Heart left ventricle (tissue), 16 donors: ENCODE data around the gene TMEM135. TPM values are rescaled to one million over a fixed set of nuclear protein-coding genes. Genes with fewer than 3 reads are reported as not detected.

Source experiments
- ATAC-seq, 4 donors: fragments of 200-7000 bp; cut with Tn5 transposase; one replicate each; pipeline ENCODE4 v1.9.1; 2020 to 2022; ENCODE audit warnings: moderate library complexity in 4 of 4, mild to moderate bottlenecking in 3 of 4, moderate number of reproducible peaks in 1 of 4
- DNase-seq, 5 donors: peaks; one replicate each; pipeline ENCODE4 v3.0.0-alpha.2; 2020
- H3K27ac ChIP-seq, 12 donors: fragments of 200-600 bp; sonication (generic) in 4 of 12; one replicate each; pipeline versions ENCODE4 v1.5.0 to v1.8.0; 2016 to 2022; ENCODE audit warnings: mild to moderate bottlenecking in 2 of 12
- H3K27me3 ChIP-seq, 9 donors: fragments of 200-600 bp; sonication (generic) in 2 of 9; one replicate each; pipeline versions ENCODE4 v1.5.1 to v1.8.0; 2016 to 2022; ENCODE audit warnings: mild to moderate bottlenecking in 3 of 9
- H3K36me3 ChIP-seq, 9 donors: fragments of 200-600 bp; sonication (generic) in 2 of 9; one replicate each; pipeline versions ENCODE4 v1.5.0 to v1.8.0; 2018 to 2022; ENCODE audit warnings: mild to moderate bottlenecking in 2 of 9
- H3K4me1 ChIP-seq, 12 donors: fragments of 200-600 bp; sonication (generic) in 4 of 12; one replicate each; pipeline versions ENCODE4 v1.5.0 to v1.8.0; 2016 to 2022; ENCODE audit warnings: mild to moderate bottlenecking in 3 of 12
- H3K4me3 ChIP-seq, 12 donors: fragments of 200-600 bp; sonication (generic) in 4 of 12; one replicate each; pipeline versions ENCODE4 v1.5.0 to v1.8.0; 2017 to 2022; ENCODE audit warnings: mild to moderate bottlenecking in 9 of 12, moderate library complexity in 4 of 12
- H3K9me3 ChIP-seq, 12 donors: fragments of 200-600 bp; sonication (generic) in 4 of 12; one replicate each; pipeline versions ENCODE4 v1.5.0 to v1.8.0; 2016 to 2022; ENCODE audit warnings: mild to moderate bottlenecking in 1 of 12
- POLR2A ChIP-seq, 2 donors: fragments of 450-650 bp; IDR thresholded peaks; one replicate each; pipeline ENCODE4 v1.6.1; 2017; ENCODE audit warnings: antibody characterized with exemption in 2 of 2, mild to moderate bottlenecking in 2 of 2, moderate library complexity in 2 of 2
- WGBS, 4 donors: extraction: QIAGEN DNeasy Blood & Tissue Kit in 2 of 4; methylation state at CpG; one replicate each; pipeline versions ENCODE4 v1.1.5 to v1.1.7; 2013 to 2018; 5-methylcytosine and 5-hydroxymethylcytosine counted together
- intact Hi-C, 10 donors: fragments of 100-400 bp; cut with DNase I; formaldehyde crosslinking; loops; one replicate each; pipeline versions ENCODE4 v1.11.1 to v1.14.2; 2022
- polyA plus RNA-seq, 2 donors: library from polyadenylated mRNA; stranded (reverse); fragments of 200-250 nt; gene quantifications; one replicate each; pipeline ENCODE4 v1.2.3, GENCODE V29; 2013
- total RNA-seq, 9 donors: library from RNA; depleted of rRNA in 2 of 9; stranded (reverse); fragments of >200 nt in 2 of 9; fragmentation: NEBNext Ultra II Directional in 3 of 9; extraction: Animal tissue kit (Norgen Biotek cat#: 25700) in 3 of 9; gene quantifications; one replicate each; pipeline versions ENCODE4 v1.1.0 to v1.2.4, GENCODE V29; 2016 to 2023
- TF ChIP-seq, protein P1 (sequence below), 12 donors: fragments of 200-600 bp; sonication (generic) in 4 of 12; IDR thresholded peaks; one replicate each; pipeline versions ENCODE4 v1.5.0 to v1.8.0; 2018 to 2022; ENCODE audit warnings: antibody characterized with exemption in 12 of 12, mild to moderate bottlenecking in 5 of 12
- donor health status: ischemic (EF 13 %, LVEDD 7.1; RV severe dilation, severe dysfunction).
- donor health status: healthy with polysubstance abuse.
- donor health status: DM: no; HTN: yes; CAD: no.
- donor health status: DM: no; HTN: no; CAD: no.
- donor health status: ischemic (EF 25% LVEDD 6.9; RV normal size, moderate dysfunction).
- donor health status: ischemic (EF 25% LVEDD 5.7; RV mildly dilated, moderate dysfunction).
- donor health status: healthy.
- donor health status: DM: yes; HTN: yes; CAD: no.
- donor health status: ischemic (EF 35%, LVEDD 5.7; RV mildly dilated, moderate dysfunction).
- donor health status: nonischemic (EF 11% LVEDD 7.7; RV severe dilation, severe dysfunction).
- donor health status: DM: yes; HTN: yes; CAD: no.
- donor health status: PGD.
- donor health status: ischemic (EF 29% LVEDD 5.4; RV normal size, mild dysfunction).
- donor health status: nonischemic (EF 23%, LVEDD 6.1; RV moderate dilation, normal function).

The TMEM135 gene
- total and polyA plus RNA-seq, 11 donors = 3.9 to 22.7 (median 14.7) TPM

DNA sequence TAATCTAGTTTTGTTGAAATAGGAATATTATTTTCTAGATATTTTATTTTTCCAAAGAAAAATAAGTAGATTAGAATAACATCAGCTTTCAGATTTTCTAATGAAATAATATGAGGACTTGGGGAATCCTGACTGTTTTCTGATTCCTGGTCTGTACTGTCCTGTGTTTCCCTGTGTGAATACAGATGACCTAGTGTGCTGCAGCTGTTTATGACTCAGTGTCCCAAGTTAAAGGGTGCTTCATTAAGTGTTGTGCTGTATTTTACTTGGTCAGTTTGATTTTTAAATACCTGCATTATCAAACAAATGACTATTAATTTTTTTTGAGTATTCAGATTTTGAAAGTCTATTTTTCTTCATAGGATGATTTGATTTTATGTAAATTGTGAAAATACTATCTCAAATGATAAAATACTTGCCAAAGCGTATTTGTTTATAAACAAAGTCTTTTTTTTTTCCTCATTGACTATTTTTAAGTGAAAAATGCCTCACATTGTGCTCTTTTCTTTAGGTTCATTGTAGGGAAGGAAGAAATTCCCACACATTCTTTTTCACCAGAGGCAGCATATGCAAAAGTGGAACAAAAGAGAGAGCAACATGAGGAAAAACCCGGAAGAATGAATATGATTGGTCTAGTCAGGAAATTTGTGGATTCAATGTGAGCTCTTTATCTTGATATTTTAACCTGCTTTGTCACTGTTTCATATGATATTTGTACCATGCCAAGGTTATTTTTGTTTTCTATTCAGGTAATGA lies 264.2 kb downstream of the TMEM135 start:
- 23 to 59% (median 46%) methylated on average over 2 of the region's 2 CpGs for WGBS, 4 donors
- H3K4me1 ChIP-seq = peaks cover 0 to 32% (median 9%) of the 10 kb centered on the region in 12 donors
- no peak for ATAC-seq
- TF ChIP-seq, protein P1, sequence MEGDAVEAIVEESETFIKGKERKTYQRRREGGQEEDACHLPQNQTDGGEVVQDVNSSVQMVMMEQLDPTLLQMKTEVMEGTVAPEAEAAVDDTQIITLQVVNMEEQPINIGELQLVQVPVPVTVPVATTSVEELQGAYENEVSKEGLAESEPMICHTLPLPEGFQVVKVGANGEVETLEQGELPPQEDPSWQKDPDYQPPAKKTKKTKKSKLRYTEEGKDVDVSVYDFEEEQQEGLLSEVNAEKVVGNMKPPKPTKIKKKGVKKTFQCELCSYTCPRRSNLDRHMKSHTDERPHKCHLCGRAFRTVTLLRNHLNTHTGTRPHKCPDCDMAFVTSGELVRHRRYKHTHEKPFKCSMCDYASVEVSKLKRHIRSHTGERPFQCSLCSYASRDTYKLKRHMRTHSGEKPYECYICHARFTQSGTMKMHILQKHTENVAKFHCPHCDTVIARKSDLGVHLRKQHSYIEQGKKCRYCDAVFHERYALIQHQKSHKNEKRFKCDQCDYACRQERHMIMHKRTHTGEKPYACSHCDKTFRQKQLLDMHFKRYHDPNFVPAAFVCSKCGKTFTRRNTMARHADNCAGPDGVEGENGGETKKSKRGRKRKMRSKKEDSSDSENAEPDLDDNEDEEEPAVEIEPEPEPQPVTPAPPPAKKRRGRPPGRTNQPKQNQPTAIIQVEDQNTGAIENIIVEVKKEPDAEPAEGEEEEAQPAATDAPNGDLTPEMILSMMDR (IDR thresholded peaks at IDR 0.05) = no peak
- no peak for TF ChIP-seq POLR2A (IDR thresholded peaks at IDR 0.05)
- H3K27ac ChIP-seq = peak overlapping the region in 1 of 12 donors; percentile 7
- no peak for DNase-seq
- H3K36me3 ChIP-seq = no peaks in the 10 kb centered on the region
- intact Hi-C loops = no loop called here
- H3K9me3 ChIP-seq = no peaks in the 10 kb centered on the region
- H3K4me3 ChIP-seq = no peak overlapping the region
- H3K27me3 ChIP-seq = no peaks in the 10 kb centered on the region

DNA sequence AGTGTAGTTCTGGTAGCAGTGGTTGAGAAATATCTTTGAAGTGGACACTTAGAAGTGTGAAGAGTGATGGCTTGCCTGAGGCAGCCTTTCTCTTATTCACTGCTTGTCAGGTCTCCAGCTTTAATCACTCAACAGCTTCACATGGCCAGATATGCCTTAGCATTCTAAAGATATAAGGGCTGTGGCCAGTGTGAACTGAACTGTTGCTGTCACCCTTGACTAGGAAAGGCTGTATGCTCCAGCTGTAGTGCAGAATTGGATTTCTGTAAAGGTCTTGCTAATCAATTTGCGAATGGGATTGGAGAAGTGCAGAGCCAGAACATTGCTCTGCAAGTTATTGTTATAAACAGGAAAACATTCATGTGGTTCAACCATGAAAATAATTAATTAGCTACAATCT lies 266.7 kb downstream of the TMEM135 start:
- no peak for DNase-seq

DNA sequence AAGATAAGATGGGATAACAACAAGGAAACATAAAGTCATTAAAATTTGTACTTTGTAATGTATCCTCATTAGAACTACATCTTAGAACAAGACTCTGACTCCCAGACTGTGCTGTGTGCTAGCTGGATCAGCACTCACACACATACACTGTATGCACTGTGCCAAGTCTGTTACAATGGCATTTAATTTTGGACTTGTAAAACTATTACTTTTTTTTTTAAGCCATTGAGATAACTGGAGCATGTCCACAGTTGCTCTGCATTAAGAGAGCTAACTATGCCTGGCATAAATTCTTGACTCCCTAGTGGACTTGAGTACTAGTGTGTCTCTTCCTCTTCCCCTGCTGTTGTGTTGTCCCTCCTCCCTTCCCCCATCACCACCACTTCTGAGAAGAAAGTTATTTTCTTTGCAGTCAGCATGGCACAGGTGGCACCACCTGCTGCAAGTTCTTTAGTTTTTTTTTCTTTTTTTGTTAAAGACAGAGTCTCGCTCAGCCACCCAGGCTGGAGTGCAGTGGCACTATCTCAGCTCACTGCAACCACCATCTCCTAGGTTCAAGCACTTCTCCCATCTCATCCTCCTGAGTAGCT lies 268.6 kb downstream of the TMEM135 start:
- DNase-seq (no peak), ATAC-seq (peak; percentile 28 to 59 (median 40))
- Histone ChIP-seq H3K27me3 (no peaks in the 10 kb centered on the region), H3K36me3 (peaks cover 0 to 19% (median 0%) of the 10 kb centered on the region in 9 donors), H3K27ac (peak overlapping the region in 1 of 12 donors; percentile 31), H3K9me3 (no peaks in the 10 kb centered on the region), H3K4me3 (no peak overlapping the region), H3K4me1 (peaks cover 0 to 20% (median 10%) of the 10 kb centered on the region in 12 donors)
- intact Hi-C loops = no loop called here
- 97 to 100% (median 100%) methylated on average over 1 of the region's 1 CpG for WGBS, 4 donors
- TF ChIP-seq, protein P1 (IDR thresholded peaks at IDR 0.05) = no peak
- no peak for TF ChIP-seq POLR2A (IDR thresholded peaks at IDR 0.05)

More for the DNA sequence above, 266.7 kb downstream of the TMEM135 start:
- 26 to 53% (median 43%) methylated on average over 1 of the region's 1 CpG for WGBS, 4 donors
- TF ChIP-seq, protein P1 (IDR thresholded peaks at IDR 0.05) = no peak
- TF ChIP-seq POLR2A (IDR thresholded peaks at IDR 0.05) = no peak
- Histone ChIP-seq H3K27ac (no peak overlapping the region), H3K4me3 (no peak overlapping the region), H3K27me3 (no peaks in the 10 kb centered on the region), H3K9me3 (no peaks in the 10 kb centered on the region), H3K4me1 (peaks cover 0 to 32% (median 10%) of the 10 kb centered on the region in 12 donors), H3K36me3 (peaks cover 0 to under 1% (median 0%) of the 10 kb centered on the region in 9 donors)
- intact Hi-C loops = no loop called here
- ATAC-seq = peak in 3 of 4 donors; percentile 85 to 92 (median 86)

DNA sequence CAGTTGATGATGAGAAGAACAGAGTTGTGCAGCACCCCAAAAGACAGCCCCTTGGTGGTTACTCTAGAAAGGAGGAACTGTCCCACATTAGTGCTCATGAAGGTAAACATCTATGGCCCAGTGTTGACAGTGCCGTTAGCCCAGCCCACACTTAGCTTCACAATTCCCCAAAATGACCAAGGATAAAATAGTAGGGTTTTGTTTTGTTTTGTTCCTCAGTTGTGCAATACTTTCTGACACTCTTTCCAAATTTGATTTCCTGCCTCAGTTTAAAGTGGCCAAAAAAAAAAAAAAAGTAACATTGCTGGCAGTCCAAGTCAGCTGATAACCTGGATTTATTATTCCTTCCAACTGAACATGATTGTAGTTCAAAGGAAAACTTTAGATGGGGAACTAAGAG lies 269.4 kb downstream of the TMEM135 start:
- WGBS, 4 donors = 79 to 90% (median 86%) methylated on average over 1 of the region's 1 CpG

More for the DNA sequence above, 269.4 kb downstream of the TMEM135 start:
- intact Hi-C loops = no loop called here
- no peak overlapping the region for H3K4me3 ChIP-seq
- H3K9me3 ChIP-seq = no peaks in the 10 kb centered on the region
- H3K27ac ChIP-seq = peak overlapping the region in 1 of 12 donors; percentile 31
- TF ChIP-seq, protein P1 (IDR thresholded peaks at IDR 0.05) = no peak
- no peak for TF ChIP-seq POLR2A (IDR thresholded peaks at IDR 0.05)
- peaks cover 0 to 20% (median 10%) of the 10 kb centered on the region in 12 donors for H3K4me1 ChIP-seq
- DNase-seq (no peak), ATAC-seq (peak in 3 of 4 donors; percentile 29 to 56 (median 56))
- H3K36me3 ChIP-seq = peaks cover 0 to 21% (median 0%) of the 10 kb centered on the region in 9 donors
- no peaks in the 10 kb centered on the region for H3K27me3 ChIP-seq
